Astrocyte (in vitro differentiated cells and primary cell): Measurements from ENCODE around the gene NCKAP1. TPM values are rescaled to one million over a fixed set of nuclear protein-coding genes. Genes with fewer than 3 reads are reported as not detected.

Experiments used
- DNase-seq: peaks from one replicate; pipeline ENCODE4 v3.0.0-alpha.2; 2010; ENCODE audit warnings: low read depth
- FAIRE-seq: peaks from 2 replicates; lab custom pipeline; 2011; peaks lifted over from hg19 to GRCh38; lab: Jason Lieb, UNC
- H2AFZ ChIP-seq: 2 replicates; pipeline ENCODE4 v1.6.0; 2012; ENCODE audit warnings: low read depth, low read length, inconsistent platforms
- H3K27ac ChIP-seq: 2 replicates; pipeline ENCODE4 v1.5.1; 2011; ENCODE audit warnings: low read depth, low read length, inconsistent platforms
- H3K27me3 ChIP-seq: 2 replicates; pipeline ENCODE4 v1.6.0; 2011; ENCODE audit warnings: low read length, inconsistent platforms; ENCODE audit not compliant: insufficient read depth
- H3K36me3 ChIP-seq: 2 replicates; pipeline ENCODE4 v1.5.1; 2011; ENCODE audit warnings: low read length, inconsistent platforms; ENCODE audit not compliant: insufficient read depth
- H3K4me1 ChIP-seq: 2 replicates; pipeline ENCODE4 v1.5.1; 2011; ENCODE audit warnings: low read length, inconsistent platforms; ENCODE audit not compliant: insufficient read depth
- H3K4me2 ChIP-seq: 2 replicates; pipeline ENCODE4 v1.6.0; 2012; ENCODE audit warnings: low read length, inconsistent platforms
- H3K4me3 ChIP-seq: 2 replicates; pipeline ENCODE4 v1.5.1; 2011; ENCODE audit warnings: low read depth, mild to moderate bottlenecking, low read length, inconsistent platforms; ENCODE audit not compliant: insufficient read depth
- H3K79me2 ChIP-seq: 2 replicates; pipeline ENCODE4 v1.6.0; 2012; ENCODE audit warnings: mild to moderate bottlenecking, low read length, inconsistent platforms; ENCODE audit not compliant: insufficient read depth
- H3K9ac ChIP-seq: 2 replicates; pipeline ENCODE4 v1.6.0; 2012; ENCODE audit warnings: mild to moderate bottlenecking, low read length, inconsistent platforms
- H3K9me3 ChIP-seq: 2 replicates; pipeline ENCODE4 v1.5.1; 2012; ENCODE audit warnings: low read depth, mild to moderate bottlenecking, low read length, inconsistent platforms; ENCODE audit not compliant: insufficient read depth
- H4K20me1 ChIP-seq: 2 replicates; pipeline ENCODE4 v1.6.0; 2012; ENCODE audit warnings: low read length, inconsistent platforms; ENCODE audit not compliant: insufficient read depth
- H3K27ac Mint-ChIP-seq: one replicate; pipeline ENCODE4 v1.8.0; 2021; ENCODE audit warnings: mild to moderate bottlenecking, mixed read lengths; ENCODE audit not compliant: unreplicated experiment
- H3K27me3 Mint-ChIP-seq: one replicate; pipeline ENCODE4 v1.8.0; 2021; ENCODE audit warnings: low read depth, mixed read lengths; ENCODE audit not compliant: unreplicated experiment
- H3K36me3 Mint-ChIP-seq: one replicate; pipeline ENCODE4 v1.8.0; 2021; ENCODE audit warnings: low read depth, mixed read lengths; ENCODE audit not compliant: unreplicated experiment
- H3K4me1 Mint-ChIP-seq: one replicate; pipeline ENCODE4 v1.8.0; 2021; ENCODE audit warnings: low read depth, mixed read lengths; ENCODE audit not compliant: unreplicated experiment
- H3K4me3 Mint-ChIP-seq: one replicate; pipeline ENCODE4 v1.8.0; 2021; ENCODE audit warnings: mild to moderate bottlenecking, moderate library complexity, mixed read lengths; ENCODE audit not compliant: unreplicated experiment
- H3K9me3 Mint-ChIP-seq: one replicate; pipeline ENCODE4 v1.8.0; 2021; ENCODE audit warnings: mild to moderate bottlenecking, mixed read lengths; ENCODE audit not compliant: unreplicated experiment
- CTCF ChIP-seq: IDR thresholded peaks from 2 replicates; pipeline ENCODE4 v1.5.1; 2011; ENCODE audit warnings: low read depth, mild to moderate bottlenecking, inconsistent platforms, low read length, moderate library complexity; ENCODE audit not compliant: insufficient read depth
- EZH2 ChIP-seq: IDR thresholded peaks from 2 replicates; pipeline ENCODE4 v1.6.1; 2012; ENCODE audit warnings: mild to moderate bottlenecking, low read length, inconsistent platforms; ENCODE audit not compliant: insufficient read depth
- total RNA-seq: library from RNA; stranded (reverse); gene quantifications from 2 replicates; pipeline ENCODE4 v1.2.1, GENCODE V29; 2021

Gene NCKAP1
- total RNA-seq, 1 donor from 2014 or later, result 164 TPM

GRCh38 chr2:182952741-182953450 is 85.4 kb downstream of the NCKAP1 start:
- H4K20me1 ChIP-seq, result peaks cover 9% of the 10 kb centered on the region
- no peak overlapping the region for H3K4me2 ChIP-seq
- no peak for FAIRE-seq
- H3K4me3 Mint-ChIP-seq, result no peak overlapping the region
- H3K27me3 Mint-ChIP-seq, result no peaks in the 10 kb centered on the region
- peaks cover 9% of the 10 kb centered on the region for H3K4me1 ChIP-seq
- peaks cover 22% of the 10 kb centered on the region for H3K4me1 Mint-ChIP-seq
- peaks cover 15% of the 10 kb centered on the region for H3K36me3 ChIP-seq
- peak; percentile 62 for DNase-seq
- H3K9me3 ChIP-seq, result no peaks in the 10 kb centered on the region
- peaks cover 7% of the 10 kb centered on the region for H3K79me2 ChIP-seq
- no peak overlapping the region for H2AFZ ChIP-seq
- H3K4me3 ChIP-seq, result no peak overlapping the region
- H3K9ac ChIP-seq, result no peak overlapping the region
- H3K27me3 ChIP-seq, result no peaks in the 10 kb centered on the region
- peaks cover 1% of the 10 kb centered on the region for H3K9me3 Mint-ChIP-seq
- no peak overlapping the region for H3K27ac ChIP-seq
- TF ChIP-seq CTCF (no peak), EZH2 (no peak)
- H3K36me3 Mint-ChIP-seq, result peaks cover 9% of the 10 kb centered on the region
- no peak overlapping the region for H3K27ac Mint-ChIP-seq

- Histone ChIP-seq H3K4me1 (peaks cover 11% of the 10 kb centered on the region), H3K27me3 (no peaks in the 10 kb centered on the region), H3K4me3 (no peak overlapping the region), H3K9me3 (no peaks in the 10 kb centered on the region), H4K20me1 (peaks cover 9% of the 10 kb centered on the region), H2AFZ (no peak overlapping the region), H3K27ac (no peak overlapping the region), H3K4me2 (no peak overlapping the region), H3K36me3 (peaks cover 9% of the 10 kb centered on the region), H3K9ac (no peak overlapping the region), H3K79me2 (peaks cover 7% of the 10 kb centered on the region)
- Mint-ChIP-seq H3K27ac (peak overlapping the region; percentile 31), H3K4me3 (no peak overlapping the region), H3K9me3 (peaks cover 1% of the 10 kb centered on the region), H3K36me3 (peaks cover 9% of the 10 kb centered on the region), H3K4me1 (peaks cover 24% of the 10 kb centered on the region), H3K27me3 (no peaks in the 10 kb centered on the region)
- DNase-seq (peak; percentile 65), FAIRE-seq (no peak)
- TF ChIP-seq EZH2 (no peak), CTCF (no peak)
These were observed 86.2 kb downstream of the NCKAP1 start for GRCh38 chr2:182951948-182952663.
